NCI-H69 (cell line): ENCODE results near the gene PAPOLB.

Experiments
- DNase-seq: peaks from one replicate; lab custom pipeline; 2025; lab: John Stamatoyannopoulos, UW

The PAPOLB gene

GRCh38 chr7:4824120-4824775 is 37.6 kb downstream of the PAPOLB start:
- no peak for DNase-seq

- no peak for DNase-seq
Measured at GRCh38 chr7:4823441-4824119, 38.2 kb downstream of the PAPOLB start.

GRCh38 chr7:4822677-4823076 is 39.2 kb downstream of the PAPOLB start:
- DNase-seq = no peak

DNA sequence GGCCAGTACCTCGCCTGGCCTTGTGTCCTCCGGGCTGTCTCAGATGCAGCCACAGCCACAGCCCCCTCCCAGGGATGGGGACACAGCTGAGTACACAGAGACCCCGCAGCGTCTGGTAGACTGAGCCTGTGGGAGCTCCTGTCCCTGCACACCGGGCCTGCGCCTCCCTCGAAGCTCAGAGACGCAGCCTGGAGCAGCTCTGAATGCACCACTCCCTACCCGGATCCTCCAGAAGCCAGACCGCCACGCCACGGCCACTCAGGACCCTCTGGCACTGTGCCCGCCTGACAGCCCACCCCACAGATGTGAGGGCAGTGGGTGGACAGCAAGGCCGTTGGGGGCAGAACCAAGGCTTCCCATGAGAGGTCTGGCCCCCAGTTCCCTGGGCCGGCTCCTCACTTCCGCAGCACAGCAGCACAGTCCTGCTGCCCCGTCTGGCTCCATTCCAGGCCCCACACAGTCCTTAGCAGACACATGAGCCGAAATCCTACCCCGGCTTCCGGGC is 40.8 kb downstream of the PAPOLB start:
- peak; percentile 23 for DNase-seq

GRCh38 chr7:4820405-4820966 is 41.3 kb downstream of the PAPOLB start:
- DNase-seq = no peak

DNA sequence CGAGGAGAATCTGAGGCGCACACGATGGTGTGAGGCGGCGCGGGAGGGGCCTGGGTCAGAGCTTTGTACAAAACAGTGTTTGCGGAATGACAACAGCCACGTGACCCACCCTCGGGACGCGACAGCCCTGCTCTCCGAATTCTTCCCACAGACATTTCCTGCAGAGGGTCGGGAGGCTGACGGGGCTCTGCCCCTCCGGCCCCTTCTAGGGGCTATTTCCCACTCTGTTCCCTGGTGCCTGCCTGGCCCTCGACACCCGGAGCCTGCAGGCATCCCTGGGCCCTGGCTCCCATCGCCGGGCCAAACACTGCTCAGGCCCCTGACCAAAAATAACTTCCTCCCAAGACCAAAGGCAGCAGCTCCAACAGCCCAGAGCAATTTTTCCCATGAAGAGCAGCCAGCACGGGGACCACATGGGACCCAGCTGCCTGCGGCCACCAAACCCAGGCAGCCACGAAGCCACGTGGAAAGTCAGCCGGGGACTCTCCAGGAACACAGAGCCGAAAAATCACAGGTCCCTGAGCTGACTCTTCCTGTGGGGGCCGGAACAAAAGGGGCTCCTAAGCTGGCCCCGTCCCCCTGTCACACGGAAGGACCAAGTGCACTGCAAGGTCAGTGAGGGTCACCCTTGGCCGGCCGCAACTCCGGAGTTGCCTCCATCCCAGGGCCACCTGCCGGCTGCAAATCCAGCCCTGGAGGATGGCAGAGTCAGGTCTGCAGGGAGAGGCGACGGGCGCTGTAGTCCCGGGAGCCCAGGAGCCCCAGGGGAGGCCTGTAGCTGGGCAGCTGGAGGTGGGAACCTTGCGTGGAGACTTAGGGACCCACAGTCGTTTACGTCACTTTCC is 42.0 kb downstream of the PAPOLB start:
- no peak for DNase-seq

- no peak for DNase-seq
Measured at GRCh38 chr7:4818000-4818794, 43.6 kb downstream of the PAPOLB start.

GRCh38 chr7:4817178-4817901 is 44.5 kb downstream of the PAPOLB start:
- no peak for DNase-seq

- DNase-seq = no peak
Measured at GRCh38 chr7:4816419-4817080, 45.3 kb downstream of the PAPOLB start.

DNA sequence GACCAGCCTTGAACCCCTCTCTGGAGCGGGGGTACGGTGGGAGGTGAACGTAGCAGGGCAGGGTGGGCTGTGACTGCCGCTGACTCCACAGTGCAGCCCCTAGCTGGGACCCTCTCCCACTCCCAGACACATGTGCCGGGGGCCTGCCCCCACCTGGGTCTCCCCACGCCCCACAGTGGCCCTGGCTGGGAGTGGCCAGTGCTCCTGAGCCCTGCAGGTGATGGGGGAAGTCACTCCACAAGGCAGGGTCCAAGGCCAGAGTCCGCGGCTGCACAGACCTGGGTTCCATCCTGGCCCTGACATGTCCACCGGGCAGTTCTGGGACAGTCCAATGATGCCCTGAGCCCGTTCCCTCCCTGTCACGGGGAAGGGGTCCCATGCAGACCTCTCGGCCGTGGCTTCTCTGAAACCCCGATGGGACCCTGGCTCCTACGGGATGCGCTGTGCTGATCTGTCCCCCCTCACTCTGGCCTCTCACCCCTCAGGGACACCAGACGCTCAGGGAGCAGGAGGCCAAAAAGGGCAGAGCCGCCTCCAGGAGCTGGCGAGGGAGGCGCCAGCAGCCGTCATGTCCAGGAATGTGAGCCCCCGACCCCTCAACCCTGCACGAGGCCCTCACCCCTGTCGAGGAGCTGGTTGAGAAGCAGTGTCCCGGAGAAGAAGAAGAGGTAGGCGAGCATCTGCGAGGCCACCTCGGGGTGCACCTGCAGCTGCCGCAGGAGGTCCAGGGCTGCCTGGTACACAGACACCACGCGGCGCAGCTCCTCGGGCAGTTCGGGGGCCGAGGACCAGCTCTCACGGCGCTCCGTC is 46.0 kb downstream of the PAPOLB start:
- no peak for DNase-seq

GRCh38 chr7:4815121-4815520 is 46.7 kb downstream of the PAPOLB start:
- no peak for DNase-seq

DNA sequence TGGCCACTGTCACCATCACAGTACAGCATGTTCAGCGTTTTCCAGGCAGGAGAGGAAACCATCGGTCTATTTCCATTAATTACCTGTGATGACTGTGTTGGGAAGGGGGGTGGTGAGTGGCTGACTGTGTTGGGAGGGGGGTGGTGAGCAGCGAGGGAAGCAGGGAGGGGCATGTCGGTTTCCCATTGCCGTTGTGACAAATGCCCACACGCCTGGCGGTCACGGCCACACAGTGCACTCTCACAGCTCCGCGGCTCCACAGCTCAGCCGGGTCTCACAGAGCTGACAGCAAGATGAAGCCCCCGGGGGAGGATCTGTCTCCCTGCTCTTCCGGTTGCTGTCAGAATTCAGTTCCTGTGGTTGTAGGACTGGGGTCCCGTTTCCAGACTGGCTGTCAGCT is 47.4 kb downstream of the PAPOLB start:
- DNase-seq = no peak

GRCh38 chr7:4809666-4810065 is 52.2 kb downstream of the PAPOLB start:
- no peak for DNase-seq

- no peak for DNase-seq
Measured at GRCh38 chr7:4809091-4809591, 52.7 kb downstream of the PAPOLB start.

DNA sequence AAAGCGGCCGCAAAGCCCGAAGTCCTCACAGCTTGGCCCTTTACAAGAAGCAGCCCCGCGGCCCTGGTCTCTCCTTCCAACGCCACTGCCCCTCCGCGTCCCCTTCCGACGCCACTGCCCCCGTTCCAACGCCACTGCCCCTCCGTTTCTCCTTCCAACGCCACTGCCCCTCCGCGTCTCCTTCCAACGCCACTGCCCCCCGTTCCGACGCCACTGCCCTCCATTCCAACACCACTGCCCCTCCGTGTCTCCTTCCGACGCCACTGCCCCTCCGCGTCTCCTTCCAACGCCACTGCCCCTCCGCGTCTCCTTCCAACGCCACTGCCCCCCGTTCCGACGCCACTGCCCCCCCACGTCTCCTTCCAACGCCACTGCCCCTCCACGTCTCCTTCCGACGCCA is 53.3 kb downstream of the PAPOLB start:
- DNase-seq = no peak

- no peak for DNase-seq
Measured at GRCh38 chr7:4808026-4808425, 53.8 kb downstream of the PAPOLB start.
